HG02571 (cell line): ENCODE results near the gene SLC34A1.
A peak's percentile ranks its signal among the peaks of the same experiment; 100 is the strongest.

Source experiments
- ATAC-seq: cut with Tn5 transposase; IDR thresholded peaks from one replicate; pipeline ENCODE4 v1.9.1; 2021; ENCODE audit warnings: mild to moderate bottlenecking, moderate library complexity; ENCODE audit not compliant: unreplicated experiment

SLC34A1 gene

DNA sequence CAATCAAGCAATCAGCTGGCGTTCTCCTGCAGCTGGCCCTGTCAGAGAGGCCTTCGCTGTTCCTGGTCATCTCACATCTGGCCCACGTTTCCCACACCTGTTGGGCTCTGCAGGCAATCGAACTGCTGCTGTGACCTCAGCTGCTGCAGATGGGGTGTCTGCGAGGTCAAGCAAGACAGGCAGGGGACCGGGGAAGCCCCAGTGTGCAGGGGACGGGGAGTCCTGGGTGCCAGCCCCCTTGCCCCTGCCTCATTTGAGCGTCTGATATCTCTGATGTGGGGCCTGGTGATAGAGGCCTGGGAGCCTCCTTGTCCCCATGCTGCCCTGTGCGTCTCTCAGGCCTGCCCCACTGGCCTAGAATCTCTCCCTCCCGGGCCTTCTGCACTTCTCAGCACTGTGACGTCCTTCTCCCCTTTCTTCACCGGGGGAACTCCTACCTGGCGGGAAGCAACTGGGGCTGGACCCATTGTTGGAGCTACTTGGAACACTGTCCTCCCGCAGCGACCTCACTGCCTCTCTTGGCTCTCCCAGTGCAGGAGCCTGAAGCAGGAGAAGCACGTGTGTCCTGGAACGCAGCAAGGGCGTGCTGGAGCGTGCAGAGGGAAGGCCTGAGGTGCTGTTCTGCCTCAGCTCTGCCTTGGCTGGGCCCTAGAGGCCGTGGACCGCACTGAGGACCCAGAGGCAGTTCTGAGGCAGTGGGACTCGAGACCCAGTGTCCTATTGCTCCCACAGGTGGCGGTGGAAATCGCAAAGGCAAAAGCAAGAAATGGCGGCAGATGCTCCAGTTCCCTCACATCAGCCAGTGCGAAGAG lies 46.1 kb downstream of the SLC34A1 start:
- no peak for ATAC-seq

- no peak for ATAC-seq
Observed at GRCh38 chr5:177430972-177431316, 46.7 kb downstream of the SLC34A1 start.

DNA sequence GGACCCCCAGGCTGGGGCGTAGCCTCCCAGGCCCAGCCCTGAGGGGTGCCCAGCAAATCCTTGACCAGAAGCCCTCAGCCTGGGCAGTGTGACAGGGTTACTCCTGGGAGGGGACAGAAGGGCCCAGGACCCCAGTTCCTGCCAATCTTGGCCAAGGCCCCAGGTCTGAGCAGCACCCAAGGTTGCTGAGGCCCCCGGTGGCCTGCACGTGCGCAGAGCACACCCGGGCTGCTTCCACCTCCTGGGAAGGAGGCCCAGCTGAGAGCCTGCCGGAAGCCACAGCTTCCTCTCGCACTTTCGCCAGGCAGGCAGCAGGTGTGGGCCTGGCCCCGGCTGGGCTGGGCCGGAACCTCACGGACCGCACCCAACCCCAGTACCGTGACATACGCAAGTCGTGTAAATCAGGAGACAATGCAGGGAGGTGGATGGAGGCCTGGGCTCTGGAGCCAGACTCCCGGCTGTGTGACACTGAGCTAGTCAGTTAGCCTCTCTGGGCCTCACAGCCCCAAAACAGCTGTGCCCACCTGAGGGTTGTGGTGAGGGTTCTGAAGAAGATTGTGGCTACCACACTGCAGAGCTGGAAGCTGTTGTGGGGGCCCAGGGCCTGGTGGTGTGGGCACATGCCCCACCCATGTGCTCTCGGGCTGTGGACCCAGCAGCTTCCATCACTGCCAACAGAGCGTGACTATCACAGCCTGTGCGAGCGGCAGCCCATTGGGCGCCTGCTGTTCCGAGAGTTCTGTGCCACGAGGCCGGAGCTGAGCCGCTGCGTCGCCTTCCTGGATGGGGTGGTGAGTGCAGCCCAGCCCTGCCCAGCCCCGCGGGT lies 47.3 kb downstream of the SLC34A1 start:
- ATAC-seq: peak; percentile 33

DNA sequence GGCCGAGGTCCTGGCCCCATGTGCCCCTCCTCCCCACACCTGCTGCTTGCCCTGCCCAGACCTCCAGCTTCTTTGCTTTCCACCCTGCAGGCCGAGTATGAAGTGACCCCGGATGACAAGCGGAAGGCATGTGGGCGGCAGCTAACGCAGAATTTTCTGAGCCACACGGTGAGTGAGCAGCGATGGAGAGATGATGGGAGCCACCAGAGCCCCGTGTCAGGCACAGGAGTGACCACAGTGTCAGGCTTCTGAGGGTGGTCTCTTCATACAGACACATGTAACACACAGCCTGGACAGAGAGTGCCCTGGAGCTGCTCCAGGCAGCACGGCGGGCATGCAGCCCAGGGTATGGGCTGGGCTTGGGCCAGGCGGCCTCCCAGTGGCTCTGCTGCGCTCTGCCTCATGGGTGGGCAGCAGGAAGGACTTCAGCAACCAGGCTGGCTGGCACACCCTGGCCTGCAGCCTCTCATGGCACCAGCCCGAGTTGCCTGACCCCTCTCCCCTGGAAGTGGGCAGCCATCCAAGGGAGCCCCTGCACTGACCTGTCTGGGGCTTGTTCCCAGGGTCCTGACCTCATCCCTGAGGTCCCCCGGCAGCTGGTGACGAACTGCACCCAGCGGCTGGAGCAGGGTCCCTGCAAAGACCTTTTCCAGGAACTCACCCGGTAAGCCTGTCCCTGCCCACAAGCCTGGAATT lies 48.1 kb downstream of the SLC34A1 start:
- ATAC-seq: no peak

DNA sequence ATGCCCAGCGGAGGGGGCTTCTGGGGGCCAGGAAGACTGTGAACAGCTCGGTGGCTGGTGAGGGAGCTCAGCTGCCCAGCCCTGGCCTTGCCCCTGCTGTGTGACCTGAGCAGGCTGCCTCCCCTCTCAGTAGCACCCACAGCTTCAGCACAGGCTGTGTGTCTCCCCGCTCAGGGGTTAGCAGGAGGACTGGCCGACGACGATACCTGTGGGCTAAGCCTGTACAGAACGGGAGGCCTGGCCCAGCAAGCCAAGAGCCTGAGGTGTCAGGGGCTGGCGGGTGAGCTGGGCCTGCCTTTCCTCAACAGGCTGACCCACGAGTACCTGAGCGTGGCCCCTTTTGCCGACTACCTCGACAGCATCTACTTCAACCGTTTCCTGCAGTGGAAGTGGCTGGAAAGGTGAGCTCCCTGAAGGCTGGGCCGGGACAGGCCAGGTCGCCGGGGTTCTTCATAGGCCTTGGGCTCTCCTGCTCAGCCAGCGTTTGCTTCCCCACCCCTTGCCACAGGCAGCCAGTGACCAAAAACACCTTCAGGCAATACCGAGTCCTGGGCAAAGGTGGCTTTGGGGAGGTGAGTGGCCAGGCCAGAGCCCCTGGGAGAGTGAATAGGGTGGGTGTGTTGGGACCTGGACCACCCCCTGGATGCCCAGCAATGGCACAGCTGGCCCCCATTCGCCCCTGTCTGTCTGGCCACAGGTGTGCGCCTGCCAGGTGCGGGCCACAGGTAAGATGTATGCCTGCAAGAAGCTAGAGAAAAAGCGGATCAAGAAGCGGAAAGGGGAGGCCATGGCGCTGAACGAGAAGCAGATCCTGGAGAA lies 48.8 kb downstream of the SLC34A1 start:
- ATAC-seq: no peak

DNA sequence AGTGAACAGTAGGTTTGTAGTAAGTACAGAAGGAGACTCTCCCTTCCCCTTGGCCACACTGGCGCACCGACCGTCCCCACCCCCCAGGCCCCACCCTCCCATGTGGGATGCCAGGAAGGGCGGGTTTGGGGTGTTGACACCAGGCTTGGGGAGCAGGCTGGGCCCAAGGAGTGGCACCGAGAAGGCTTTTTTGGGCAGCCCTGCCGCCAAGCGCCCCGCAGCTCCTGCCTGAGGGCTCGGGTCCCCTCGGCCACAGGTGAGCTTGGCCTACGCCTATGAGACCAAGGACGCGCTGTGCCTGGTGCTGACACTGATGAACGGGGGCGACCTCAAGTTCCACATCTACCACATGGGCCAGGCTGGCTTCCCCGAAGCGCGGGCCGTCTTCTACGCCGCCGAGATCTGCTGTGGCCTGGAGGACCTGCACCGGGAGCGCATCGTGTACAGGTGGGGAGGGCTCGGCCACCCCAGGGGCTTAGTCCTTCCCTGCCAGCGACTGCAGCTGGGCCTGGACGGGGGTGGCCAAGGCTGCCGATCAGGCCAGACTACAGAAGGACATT lies 49.5 kb downstream of the SLC34A1 start:
- no peak for ATAC-seq

GRCh38 chr5:177434437-177434836 lies 50.2 kb downstream of the SLC34A1 start:
- ATAC-seq: no peak

- ATAC-seq: no peak
Observed at GRCh38 chr5:177434942-177435738, 50.9 kb downstream of the SLC34A1 start.

DNA sequence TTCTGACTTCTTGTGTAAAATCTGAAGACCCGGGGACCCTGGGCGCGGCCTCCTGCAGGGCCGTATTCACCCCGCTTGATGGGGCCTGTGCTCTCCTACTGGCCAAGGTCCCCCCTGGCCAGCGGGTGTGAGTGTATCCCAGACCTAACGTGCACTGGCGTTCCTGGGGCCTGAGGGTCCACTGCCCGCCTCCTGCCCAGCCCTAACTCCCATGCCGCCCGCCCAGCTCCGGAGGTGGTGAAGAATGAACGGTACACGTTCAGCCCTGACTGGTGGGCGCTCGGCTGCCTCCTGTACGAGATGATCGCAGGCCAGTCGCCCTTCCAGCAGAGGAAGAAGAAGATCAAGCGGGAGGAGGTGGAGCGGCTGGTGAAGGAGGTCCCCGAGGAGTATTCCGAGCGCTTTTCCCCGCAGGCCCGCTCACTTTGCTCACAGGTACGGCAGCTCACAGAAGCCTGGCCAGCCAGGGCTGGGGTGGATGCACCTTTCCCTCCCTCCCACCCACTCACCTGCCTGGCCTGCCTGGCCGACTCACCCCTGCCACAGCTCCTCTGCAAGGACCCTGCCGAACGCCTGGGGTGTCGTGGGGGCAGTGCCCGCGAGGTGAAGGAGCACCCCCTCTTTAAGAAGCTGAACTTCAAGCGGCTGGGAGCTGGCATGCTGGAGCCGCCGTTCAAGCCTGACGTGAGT lies 51.8 kb downstream of the SLC34A1 start:
- no peak for ATAC-seq

GRCh38 chr5:177437623-177438022 lies 53.4 kb downstream of the SLC34A1 start:
- ATAC-seq: no peak

DNA sequence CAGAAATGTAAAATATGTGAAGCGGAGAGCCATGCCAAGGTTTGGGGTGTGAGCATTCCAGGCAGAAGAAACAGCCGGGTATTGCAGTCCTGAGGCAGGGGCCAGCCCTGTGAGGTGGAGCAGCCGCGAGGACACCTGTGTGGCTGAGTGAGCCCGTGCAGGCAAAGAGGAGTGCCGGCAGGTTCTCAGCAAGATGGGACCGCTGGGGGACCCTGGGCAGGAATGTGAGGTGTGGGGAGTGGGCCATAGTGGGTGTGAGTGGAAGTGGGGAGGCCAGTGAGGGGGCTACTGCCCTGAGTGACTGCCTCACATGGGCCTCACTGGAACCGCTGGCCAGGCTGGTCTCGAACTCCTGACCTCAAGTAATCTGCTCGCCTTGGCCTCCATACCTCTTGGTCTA lies 54.2 kb downstream of the SLC34A1 start:
- no peak for ATAC-seq

DNA sequence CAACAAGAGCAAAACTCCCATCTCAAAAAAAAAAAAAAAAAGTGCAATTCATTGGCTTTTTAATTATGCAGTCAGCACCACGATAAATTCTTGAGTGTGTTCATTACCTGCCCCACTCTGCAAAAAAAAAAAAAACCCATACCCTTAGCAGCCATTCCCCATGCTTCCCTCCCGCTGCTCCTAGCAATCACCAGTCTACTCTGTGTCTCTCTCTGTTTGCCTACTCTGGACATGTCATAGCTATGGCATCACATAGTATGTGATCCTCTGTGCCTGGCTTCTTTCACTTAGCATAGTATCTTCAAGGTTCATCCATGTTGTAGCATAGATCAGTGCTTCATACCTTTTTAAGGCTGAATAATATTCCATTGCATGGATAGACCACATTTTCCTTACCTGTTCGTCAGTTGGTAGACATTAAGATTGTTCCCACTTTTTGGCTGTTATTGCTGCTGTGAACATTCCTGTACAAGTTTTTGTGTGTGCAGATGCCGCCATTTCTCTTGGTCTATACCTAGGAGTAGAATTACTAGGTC lies 55.4 kb downstream of the SLC34A1 start:
- ATAC-seq: no peak

DNA sequence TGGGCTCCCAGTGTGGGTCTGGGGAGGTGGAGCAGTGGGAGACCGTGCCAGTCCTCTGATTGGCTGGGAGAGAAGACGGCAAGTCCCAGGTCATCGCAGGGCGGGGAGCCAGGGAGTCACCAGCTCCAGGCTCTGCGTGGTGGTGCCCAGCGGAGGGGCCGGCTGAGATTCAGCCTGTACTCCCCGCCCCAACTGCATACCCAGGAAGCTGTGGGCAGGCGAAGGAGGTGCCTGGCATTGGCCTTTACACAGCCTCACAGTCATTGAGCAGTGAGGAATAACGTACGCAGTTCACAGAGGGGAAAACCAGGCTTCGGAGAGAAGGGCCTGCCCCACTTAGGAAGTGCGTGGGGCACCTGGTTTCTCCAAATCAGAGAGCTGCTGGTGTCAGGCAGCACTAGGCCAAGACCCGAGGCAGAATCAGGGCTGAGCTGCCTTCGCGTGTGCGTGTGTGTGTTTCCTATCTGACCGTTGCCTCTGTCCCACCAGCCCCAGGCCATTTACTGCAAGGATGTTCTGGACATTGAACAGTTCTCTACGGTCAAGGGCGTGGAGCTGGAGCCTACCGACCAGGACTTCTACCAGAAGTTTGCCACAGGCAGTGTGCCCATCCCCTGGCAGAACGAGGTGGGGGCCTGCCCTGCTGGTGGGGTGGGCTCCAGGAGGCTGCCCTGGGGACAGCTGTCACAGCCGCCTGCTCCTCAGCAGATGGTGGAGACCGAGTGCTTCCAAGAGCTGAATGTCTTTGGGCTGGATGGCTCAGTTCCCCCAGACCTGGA lies 56.2 kb downstream of the SLC34A1 start:
- ATAC-seq: no peak

DNA sequence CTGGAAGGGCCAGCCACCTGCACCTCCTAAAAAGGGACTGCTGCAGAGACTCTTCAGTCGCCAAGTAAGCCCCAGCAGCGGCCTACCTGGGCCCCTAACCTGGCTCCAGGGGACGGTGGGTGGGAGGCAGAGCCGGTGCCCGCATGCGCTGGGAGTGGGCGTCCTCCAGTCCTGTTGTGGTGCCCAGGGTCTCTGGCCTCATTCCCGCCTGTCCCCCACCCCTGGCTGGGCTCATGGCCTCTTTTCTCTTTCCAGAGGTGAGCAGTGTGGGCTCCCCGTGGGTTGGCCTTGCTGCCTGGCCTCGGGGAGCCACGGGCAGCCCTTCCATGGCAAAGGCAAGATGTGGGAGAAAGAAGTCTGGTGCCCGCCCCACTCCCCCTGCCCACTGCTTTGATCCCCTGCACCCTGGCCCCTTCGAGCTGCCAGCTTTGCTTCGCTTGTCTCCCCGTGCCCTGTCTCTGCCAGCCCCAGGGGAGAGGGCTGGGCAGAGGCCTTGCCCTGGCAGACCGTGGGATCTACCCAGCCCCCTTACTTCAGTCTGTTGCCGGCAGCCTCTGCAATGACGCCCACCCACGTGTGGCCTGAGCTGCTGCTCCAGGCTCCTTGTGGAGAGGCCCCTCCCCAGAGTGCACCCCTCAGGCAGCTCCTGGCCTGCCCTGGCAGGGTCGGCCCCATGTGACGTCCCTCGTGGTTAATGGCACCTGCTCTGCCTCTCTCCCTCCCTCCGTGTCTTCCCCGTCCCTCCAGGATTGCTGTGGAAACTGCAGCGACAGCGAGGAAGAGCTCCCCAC lies 57.0 kb downstream of the SLC34A1 start:
- no peak for ATAC-seq

DNA sequence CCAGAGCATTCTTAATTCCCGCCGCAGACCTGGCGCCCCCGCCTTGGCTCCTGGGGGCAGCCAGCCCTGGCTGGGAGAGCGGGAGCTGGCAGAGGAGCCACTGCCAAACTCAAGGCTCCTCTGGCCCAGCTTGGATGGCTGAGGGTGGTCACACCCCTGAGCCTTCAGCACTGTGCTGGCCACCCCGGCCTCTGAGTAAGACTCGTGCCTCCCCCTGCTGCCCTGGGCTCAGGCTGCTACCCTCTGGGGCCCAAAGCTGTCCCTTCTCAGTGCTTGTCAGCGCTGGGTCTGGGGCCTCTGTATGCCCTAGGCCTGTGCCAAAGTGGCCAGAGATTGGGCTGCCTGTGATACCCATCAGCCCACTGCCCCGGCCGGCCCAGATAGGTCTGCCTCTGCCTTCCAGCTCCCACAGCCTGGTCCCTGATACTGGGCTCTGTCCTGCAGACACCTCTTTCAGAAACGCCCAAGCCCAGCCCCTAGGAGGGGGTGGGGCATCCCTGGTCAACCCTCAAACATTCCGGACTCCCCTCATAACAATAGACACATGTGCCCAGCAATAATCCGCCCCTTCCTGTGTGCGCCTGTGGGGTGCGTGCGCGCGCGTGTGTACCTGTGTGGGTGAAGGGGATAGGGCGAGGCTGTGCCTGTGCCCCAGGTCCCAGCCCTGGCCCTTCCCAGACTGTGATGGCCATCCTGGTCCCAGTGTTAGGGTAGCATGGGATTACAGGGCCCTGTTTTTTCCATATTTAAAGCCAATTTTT lies 58.0 kb downstream of the SLC34A1 start:
- no peak for ATAC-seq

DNA sequence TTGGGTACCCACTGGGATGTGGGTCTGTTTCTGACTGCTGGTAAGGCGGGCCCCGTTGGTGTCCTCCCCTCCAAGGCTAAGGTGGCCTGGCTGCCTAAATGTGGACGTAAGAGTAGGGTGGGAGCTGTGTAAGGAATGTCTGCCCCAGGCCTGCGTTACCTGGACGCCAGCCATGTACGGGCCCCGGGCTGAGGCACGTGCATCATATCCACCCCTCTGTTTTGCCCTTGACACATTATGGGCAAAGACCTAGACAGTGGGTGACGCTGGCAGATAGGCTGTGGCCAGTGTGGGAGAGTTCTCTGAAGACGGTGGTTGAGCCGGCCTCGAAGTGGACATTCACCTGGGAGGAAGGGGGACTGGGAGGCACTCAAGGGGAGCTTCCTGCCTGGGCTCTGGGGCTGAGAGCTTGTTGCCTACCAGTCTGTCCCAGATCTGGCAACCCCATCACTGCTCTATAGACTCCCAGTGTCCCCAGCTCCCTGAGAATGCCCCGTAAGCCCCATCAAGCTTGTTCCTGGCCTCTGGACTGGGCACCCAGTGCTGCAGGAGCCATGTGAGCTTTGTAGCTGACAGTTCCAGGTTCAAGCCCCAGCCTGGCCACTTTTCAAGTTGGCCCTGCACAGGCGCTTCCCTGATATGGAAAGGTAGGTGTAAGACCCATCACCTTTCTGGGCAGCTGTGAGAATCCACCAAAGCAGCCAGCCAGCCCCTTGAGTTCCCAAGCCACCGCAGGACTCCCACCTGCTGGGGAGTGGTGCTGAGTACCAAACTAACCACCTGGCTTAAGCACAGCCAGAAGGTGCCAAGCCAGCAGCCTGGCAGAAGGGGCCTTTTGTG lies 59.1 kb downstream of the SLC34A1 start:
- ATAC-seq: no peak
